Activated gamma-delta T cell (primary cell): ENCODE results near the gene UBE3D.

Source experiments
- DNase-seq: peaks from one replicate; lab custom pipeline; 2025; lab: John Stamatoyannopoulos, UW
- total RNA-seq, 2 donors: gene quantifications; one replicate each; lab custom pipeline; 2026; lab: John Stamatoyannopoulos, UW

UBE3D gene
- total RNA-seq: 6.9 to 8.1 reads per million in 2 donors

GRCh38 chr6:83065511-83066192 is at the start of gene UBE3D:
Gene UBE3D (minus strand): TSS chr6:83065841. CDS start chr6:83065718, 123 bp downstream.
- DNase-seq: peak; percentile 89

- no peak for DNase-seq
These were observed 48.5 kb upstream of the UBE3D start for GRCh38 chr6:83114164-83114563.

- DNase-seq: no peak
These were observed 47.6 kb upstream of the UBE3D start for GRCh38 chr6:83113258-83113657.

- no peak for DNase-seq
These were observed 42.7 kb upstream of the UBE3D start for GRCh38 chr6:83108378-83108777.

- no peak for DNase-seq
These were observed 32.9 kb upstream of the UBE3D start for GRCh38 chr6:83098589-83098988.

- DNase-seq: no peak
These were observed 32.0 kb upstream of the UBE3D start for GRCh38 chr6:83097675-83098074.

GRCh38 chr6:83097204-83097603 is 31.6 kb upstream of the UBE3D start:
- no peak for DNase-seq

GRCh38 chr6:83096791-83097190 is 31.1 kb upstream of the UBE3D start:
- DNase-seq: no peak

- no peak for DNase-seq
These were observed 27.2 kb upstream of the UBE3D start for GRCh38 chr6:83092756-83093399.

GRCh38 chr6:83086751-83087150 is 21.1 kb upstream of the UBE3D start:
- DNase-seq: no peak

GRCh38 chr6:83083476-83083875 is 17.8 kb upstream of the UBE3D start:
- DNase-seq: no peak

GRCh38 chr6:83073615-83074014 is 8.0 kb upstream of the UBE3D start:
- no peak for DNase-seq

GRCh38 chr6:83072726-83073125 is 7.1 kb upstream of the UBE3D start:
- no peak for DNase-seq

- DNase-seq: no peak
These were observed 6.1 kb upstream of the UBE3D start for GRCh38 chr6:83071707-83072106.

GRCh38 chr6:83071023-83071422 is 5.4 kb upstream of the UBE3D start:
- DNase-seq: no peak

- DNase-seq: no peak
These were observed 4.0 kb upstream of the UBE3D start for GRCh38 chr6:83069633-83070032.

- no peak for DNase-seq
These were observed 3.0 kb upstream of the UBE3D start for GRCh38 chr6:83068616-83069015.

GRCh38 chr6:83067448-83068439 is 2.1 kb upstream of the UBE3D start, which contains the start of gene DOP1A:
Gene DOP1A (plus strand): TSS chr6:83067671. CDS start chr6:83096978, 29,307 bp downstream.
- DNase-seq: peak; percentile 86

GRCh38 chr6:83062225-83062624 is 3.4 kb downstream of the UBE3D start:
- DNase-seq: no peak

- DNase-seq: no peak
These were observed 4.5 kb downstream of the UBE3D start for GRCh38 chr6:83061190-83061589.

GRCh38 chr6:83057705-83058321 is 7.8 kb downstream of the UBE3D start:
- no peak for DNase-seq
